ENCODE data around the gene AZIN2.

DNA sequence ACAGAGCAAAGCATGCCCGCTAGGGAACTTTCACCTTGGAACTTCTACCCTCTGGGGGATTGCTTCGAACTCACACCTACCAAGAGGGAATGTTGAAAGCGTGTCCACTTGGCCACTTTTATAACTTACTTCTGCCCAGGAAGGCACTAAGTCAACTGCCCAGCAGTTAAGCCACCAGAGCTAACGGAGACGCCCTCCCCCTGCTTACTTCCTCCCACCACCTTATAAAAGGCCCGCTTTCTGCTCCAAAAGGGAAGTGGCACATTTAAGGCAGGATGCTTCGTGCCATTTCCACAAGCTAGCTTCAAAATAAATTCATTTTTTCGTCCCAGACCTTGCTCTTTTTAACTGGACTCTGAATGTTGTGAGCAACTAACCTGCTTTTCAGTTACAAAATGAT, 41.1 kb upstream of the AZIN2 start:
- no peak for TF ChIP-seq CHD2 (IDR thresholded peaks at IDR 0.05; ENCODE audit: low read length)
- TF ChIP-seq SP2 (IDR thresholded peaks at IDR 0.05; ENCODE audit: low read length), result no peak

All from H1 (cell line).